AG09319 (cell line): ENCODE data around the gene GLRA2.

Experiments used
- DNase-seq: peaks from one replicate; pipeline ENCODE4 v3.0.0-alpha.2; 2010; ENCODE audit warnings: low read depth; ENCODE audit errors: extremely low read depth
- CTCF ChIP-seq: IDR thresholded peaks from 2 replicates; pipeline ENCODE4 v1.5.1; 2011; ENCODE audit warnings: low read depth, mild to moderate bottlenecking, inconsistent platforms, low read length, moderate library complexity

The GLRA2 gene

GRCh38 chrX:14505648-14506047 is 23.7 kb upstream of the GLRA2 start:
- DNase-seq, result no peak
- TF ChIP-seq CTCF, result no peak

- no peak for DNase-seq
- no peak for TF ChIP-seq CTCF
Observed at GRCh38 chrX:14506866-14507265, 22.5 kb upstream of the GLRA2 start.

- DNase-seq, result no peak
- TF ChIP-seq CTCF, result no peak
Observed at GRCh38 chrX:14508025-14508690, 21.2 kb upstream of the GLRA2 start.

- TF ChIP-seq CTCF, result no peak
- no peak for DNase-seq
Observed at GRCh38 chrX:14509325-14510057, 19.8 kb upstream of the GLRA2 start.

- peak; percentile 38 for TF ChIP-seq CTCF
- no peak for DNase-seq
Observed at GRCh38 chrX:14528629-14529289, 577 bp upstream of the GLRA2 start.

GRCh38 chrX:14533867-14534266 is 4.5 kb downstream of the GLRA2 start:
- no peak for TF ChIP-seq CTCF
- DNase-seq, result no peak

- no peak for DNase-seq
- no peak for TF ChIP-seq CTCF
Observed at GRCh38 chrX:14546190-14546589, 16.9 kb downstream of the GLRA2 start.
